ENCODE data around the gene KAT6B.

The KAT6B gene

GRCh38 chr10:74925291-74925690, 98.9 kb downstream of the KAT6B start:
- DNase-seq: no peak

DNA sequence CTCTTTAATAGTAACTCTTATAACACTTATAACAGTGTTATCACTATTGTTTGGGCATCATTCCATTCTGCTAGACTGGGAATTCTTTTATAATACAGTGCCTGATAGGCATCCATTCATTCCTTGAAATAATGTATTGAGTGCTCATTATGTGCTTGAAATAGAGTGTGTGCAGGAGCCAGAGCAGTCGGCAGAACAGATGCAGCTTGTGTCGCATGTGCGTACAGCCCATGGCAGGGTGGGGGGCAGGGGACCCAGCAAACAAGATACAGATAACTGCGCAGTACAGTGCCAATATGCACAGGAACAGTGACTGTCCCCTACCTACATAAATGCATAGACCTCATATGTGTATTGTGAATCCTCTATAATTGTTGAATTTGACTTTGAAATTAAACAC, 99.3 kb downstream of the KAT6B start:
- no peak for DNase-seq

DNA sequence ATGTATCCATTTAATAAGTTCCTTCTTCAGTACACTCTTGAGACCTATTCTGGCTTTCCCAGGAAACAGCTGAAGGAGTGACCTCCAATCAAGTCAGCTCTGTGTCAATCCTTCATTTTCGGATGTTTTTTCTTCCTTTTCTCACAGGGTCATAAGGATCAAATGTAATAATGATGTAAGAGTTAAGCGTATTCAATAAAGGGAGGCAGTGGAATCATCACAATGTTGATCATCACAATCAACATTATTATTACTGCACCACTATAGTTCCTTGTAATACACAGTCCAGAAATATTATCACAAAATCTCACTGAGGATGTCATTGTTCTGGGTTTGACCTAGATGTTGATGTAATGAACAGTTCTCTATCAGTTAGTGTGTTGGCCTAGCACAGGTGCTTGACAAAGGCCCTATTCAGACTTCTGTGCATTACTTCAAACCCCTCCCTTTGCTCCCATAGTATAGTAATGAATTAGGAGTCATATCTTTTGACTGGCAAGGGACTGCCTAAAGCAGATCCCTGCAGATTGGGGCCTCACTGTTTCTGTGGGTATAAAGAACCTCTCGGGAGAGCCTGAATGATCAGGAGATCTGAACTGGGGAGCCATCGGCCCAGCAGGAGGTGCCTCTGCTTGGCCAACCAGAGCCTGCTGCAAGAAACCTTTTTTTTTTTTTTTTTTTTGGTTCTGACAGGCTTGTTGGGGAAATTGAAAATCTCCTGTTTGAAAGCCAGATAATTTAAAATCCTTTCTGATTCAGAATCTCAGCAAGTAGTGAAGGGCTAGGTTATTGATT, 100.6 kb downstream of the KAT6B start:
- no peak for DNase-seq

DNA sequence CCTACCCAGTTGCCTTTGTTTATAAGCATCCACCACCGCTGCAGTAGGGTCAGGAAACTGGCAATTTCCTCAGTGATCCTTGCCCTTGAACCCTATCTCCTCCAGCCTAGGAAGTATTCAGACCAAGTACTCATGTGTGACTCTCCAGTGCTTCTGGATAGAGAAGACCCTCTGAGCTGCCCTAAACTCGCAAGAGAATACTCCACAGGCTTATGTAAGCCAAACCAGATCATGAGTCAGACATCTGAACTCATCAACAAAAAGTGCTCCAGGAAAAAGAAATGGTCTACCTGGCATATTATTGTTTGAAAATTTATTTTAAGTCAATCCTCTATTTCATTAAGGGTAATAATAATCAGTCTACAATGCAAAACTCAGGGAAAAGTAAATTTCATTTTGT, 101.3 kb downstream of the KAT6B start:
- DNase-seq: no peak

DNA sequence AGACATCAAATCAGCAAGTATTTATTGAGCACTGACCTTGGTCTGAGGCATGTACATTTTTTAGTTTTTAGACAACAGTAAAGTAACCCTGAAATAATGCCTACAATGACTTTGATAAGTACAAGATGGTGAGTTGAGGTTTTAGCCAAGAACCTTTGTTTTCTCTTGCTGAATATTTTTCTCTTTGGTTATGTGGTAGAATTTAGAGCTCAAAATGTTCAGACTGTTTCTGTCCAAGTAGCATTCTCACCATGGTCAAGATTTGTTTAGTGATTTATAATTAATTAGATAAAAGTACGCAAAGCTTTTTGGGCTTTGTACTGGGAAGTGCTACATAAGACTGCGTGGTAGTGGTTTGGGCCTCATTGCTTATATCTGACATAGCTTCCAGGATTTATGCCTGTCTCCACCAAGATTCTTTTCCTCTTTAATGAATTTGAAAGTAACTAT, 102.4 kb downstream of the KAT6B start:
- DNase-seq: no peak

DNA sequence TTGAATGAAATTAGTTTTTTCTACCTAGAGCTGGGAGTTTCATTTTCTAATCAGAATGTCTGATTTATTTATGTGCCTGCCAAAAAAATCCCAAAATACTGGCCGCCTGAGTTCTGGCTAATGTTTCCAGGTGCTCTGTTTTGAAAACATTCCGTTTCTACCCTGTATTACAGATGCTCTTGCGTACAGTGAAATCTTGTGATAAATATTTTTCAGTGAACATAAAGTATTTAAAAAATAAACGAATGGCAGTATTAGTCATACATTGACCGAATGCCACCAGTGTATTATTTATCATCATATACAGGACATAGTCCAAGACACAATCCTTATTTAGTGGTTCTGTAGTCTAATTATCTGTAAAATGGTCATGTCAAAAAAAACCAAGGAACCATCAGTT, 102.8 kb downstream of the KAT6B start:
- DNase-seq: no peak

DNA sequence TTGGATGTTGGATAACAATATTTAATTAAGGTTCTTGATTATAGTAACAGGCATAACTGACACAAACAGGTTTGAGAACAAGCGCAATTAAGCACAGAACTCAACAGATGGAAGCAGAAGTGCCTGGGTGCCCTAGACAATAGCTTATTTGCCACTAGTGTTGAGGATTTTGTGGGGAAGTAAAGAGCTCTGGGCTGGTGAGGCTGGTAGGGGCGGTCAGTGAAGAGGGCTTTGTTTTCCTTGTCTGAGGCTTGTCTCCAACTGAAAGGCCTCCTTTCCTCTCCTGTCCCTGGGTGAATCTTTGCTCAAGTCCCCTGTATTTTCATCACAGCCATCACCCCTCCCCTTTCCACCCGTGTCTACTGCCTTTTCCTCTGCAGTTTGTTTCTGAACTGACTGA, 104.6 kb downstream of the KAT6B start:
- DNase-seq: no peak

GRCh38 chr10:74932648-74933047, 106.2 kb downstream of the KAT6B start:
- peak; percentile 83 for DNase-seq

GRCh38 chr10:74934100-74934812, 107.9 kb downstream of the KAT6B start:
- DNase-seq: no peak

DNA sequence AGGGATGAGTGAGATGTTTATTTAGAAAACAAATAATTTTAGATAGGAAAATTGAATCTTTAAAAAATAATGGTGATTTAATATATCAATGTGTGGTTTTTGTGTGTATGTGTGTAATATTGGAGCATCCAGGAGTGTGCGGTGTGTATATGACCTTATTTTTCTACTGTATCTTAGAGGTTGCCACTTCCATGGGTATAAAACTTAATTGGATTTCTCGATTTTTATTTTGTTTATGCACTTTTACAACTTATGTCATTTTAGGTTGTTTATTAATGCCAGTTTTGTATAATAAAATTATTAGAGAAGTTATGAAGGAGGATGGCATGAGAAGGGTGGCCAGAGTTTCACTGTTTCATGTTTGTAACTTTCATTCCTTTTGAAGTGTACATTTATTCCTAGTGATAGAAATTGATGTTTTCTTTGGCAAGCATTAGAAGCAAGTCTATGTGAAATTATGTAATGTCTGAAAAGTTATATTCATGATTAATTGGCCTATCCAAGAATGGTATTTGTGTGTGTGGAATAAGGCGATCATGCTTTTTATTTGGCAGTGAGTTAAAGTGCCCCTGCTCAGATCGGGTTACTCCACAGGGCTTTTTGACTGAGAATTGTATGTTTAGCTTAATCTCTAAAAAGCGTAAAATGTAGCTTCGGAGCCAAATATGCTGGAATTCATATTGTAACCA, 110.3 kb downstream of the KAT6B start:
- DNase-seq: no peak

DNA sequence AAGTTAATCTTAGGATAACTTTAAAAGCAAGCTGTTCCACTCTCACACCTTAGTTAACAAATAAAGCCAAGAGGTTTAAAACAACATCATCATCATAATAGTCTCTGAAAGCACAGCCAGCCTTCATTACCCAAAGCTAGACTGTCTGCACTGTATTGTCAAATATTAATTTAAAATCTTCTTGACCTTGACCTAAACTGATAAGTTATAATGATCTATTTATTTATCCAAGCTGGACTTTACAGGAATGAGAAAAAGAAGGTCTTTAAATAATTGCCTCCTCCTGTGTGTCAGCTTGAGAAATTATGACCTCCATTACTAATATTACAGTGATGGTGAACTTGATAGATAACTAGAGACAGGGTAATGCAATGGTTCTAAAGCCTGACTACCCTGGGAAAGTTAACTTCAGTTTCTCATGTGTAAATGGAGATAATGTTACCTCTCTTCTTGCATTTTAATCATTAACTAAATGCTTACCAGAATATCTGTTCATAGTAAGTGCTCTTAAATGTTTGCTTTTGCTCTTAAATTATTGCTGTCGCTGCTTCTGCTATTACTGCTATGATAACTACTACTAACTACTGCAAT, 111.0 kb downstream of the KAT6B start:
- DNase-seq: no peak

DNA sequence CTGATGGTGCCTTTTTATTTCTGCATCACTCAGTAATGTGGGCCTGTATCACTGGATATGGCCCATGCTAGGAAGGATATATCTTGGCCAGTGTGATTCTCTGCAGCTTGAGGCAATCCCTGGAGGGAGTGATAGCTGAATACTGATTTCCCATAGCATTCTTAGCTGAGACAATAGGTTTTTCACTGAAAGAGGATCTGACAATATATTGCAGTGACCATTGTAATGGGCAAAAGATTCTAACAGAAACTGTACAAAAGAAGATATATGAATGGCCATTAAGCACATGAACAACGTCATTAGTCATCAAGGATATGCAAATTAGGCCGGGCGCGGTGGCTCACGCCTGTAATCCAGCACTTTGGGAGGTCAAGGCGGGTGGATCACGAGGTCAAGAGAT, 117.8 kb downstream of the KAT6B start:
- DNase-seq: no peak

GRCh38 chr10:74947781-74948401, 121.5 kb downstream of the KAT6B start:
- DNase-seq: no peak

- DNase-seq: no peak
These were observed 122.8 kb downstream of the KAT6B start for GRCh38 chr10:74949034-74949832.

DNA sequence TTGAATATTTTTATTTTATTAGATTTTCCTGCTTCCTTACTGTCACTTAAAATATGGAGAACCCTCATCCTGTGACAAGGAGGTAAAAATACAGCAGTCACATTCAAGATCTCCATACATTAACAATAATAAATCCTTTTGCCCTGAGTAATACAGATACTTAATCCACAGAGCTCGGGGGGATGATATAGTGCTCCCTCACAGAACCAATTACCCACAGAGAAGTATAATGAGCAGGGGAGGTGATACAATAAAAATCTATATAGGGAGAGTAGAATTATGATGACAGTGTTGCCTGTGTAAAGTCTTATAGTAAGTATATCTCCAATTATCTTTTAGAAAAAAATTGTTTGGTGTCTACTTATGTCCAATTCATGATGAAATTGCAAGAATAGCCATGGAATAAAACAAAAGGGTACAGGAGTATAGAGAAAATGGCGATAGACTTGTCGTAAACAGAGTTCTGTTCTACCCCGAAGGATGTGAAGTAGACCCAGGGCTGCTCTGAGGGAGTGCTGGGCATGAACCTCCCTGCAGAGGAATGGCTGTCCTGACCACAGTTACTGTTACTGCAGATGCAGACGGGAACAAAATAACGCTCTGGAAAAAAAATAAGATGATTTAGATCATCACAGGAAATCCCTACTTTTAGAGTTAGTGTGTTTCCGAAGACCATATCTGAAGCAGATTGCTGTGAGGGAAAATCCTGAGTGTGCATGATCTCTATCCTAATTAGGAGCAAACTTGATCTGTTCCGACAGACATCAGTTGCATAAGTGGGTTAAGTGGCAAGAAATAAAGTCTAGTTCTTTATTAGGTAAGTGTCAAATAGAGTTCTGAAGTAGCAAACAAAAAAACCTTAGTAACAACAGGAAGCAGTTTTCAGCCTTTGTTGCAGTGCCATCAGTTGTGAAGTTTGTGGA, 123.7 kb downstream of the KAT6B start:
- DNase-seq: no peak

GRCh38 chr10:74953214-74953613, 126.8 kb downstream of the KAT6B start:
- DNase-seq: no peak

DNA sequence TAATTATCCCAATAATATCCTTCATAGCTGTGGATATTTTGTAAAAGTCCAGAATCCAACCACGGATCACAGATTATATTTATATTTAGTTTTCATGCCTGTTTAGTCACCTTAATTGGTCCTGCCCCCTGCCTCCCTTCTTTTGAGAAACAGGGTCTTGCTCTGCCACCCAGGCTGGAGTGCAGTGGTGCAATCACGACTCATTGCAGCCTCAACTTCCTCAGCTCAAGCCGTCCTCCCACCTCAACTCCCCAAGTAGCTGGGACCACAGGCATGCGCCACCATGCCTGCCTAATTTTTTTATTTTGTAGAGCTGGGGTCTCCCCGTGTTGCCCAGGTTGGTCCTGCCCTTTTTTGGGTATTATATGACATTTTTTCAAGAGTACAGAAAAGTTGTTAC, 129.4 kb downstream of the KAT6B start:
- no peak for DNase-seq

DNA sequence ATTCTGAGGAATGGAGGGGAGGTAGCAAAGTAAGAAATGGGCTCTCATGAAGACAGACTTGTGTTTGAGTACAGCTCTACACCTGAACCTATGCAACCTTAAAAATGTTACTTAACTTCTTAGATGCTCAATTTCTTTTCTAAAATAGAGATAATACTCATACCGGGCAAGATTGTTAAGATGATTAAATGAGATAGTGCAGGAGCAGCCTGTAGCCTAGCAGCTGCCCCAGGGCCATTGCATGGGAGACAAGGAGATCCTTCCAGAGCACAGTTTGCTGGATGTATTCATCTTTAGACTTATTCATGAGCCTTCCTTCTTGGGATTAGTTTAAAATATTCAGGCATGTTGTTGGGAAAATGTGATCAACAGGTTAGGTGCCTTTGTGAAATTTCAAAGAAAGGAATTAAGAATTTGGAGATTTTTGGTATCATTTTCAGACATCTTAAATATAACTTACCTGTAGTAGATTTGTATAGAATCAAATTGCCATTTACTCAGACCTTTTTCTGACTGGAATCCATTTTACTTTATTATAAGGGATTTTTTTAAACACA, 130.2 kb downstream of the KAT6B start:
- DNase-seq: no peak

DNA sequence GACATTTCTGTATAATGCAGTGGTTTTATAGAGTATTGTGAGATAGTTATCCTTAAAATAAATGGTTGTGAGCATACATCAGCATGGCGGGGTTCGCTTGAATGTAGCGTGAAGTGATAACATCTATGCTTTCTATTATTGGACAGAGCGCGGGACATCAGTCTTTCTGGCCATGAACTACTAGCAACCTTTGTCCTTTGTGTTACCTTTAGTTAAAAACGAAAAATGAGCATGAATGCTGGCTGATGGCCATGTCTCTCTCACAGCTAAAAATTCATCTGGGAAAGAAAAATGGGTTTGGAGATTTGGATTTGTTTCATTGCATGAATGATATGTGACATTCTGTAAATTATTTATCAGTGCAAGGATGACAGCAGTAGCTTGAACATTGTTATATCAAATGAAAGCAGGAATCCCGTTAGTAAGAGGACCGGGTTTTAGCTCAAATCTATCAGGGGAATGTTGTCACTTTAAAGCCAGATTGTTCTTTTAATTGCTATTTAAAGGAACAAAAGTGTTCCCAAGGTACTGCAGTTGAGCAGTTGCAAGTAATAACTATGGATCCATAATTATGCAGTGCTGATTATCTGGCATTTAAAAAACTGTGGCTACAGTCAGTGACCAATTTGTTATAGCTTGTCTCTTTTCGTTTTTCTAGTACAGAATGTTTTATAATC, 131.0 kb downstream of the KAT6B start:
- DNase-seq: no peak

DNA sequence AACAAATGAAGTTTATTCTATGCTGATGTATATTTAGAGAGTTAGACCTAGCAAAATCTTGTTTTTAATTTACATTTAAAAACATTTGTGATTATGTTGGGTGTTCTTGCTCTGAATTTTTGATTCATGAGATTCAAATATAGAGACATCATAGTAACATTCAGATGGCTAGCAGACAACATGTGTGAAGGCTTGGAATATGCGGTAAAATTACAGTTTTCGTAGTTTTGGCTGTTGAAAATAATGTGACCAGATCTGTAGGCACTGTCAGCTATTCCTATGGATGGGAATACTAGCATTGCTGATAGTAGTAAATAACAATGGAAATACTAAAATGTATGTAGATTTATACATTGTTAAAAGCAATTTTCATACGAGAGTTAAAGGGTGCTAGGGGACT, 131.9 kb downstream of the KAT6B start:
- no peak for DNase-seq
